HG03378 (cell line): ENCODE measurements around the gene ADGRF3.
"Not testable (repeated sequence)": the region's sequence is repeated elsewhere in the genome, so short reads cannot be mapped to it uniquely, and the experiment has no call there.

Experiments
- ATAC-seq: cut with Tn5 transposase; IDR thresholded peaks from one replicate; pipeline ENCODE4 v1.9.1; 2021; ENCODE audit warnings: mild to moderate bottlenecking, moderate library complexity; ENCODE audit not compliant: unreplicated experiment

ADGRF3 gene, protein sequence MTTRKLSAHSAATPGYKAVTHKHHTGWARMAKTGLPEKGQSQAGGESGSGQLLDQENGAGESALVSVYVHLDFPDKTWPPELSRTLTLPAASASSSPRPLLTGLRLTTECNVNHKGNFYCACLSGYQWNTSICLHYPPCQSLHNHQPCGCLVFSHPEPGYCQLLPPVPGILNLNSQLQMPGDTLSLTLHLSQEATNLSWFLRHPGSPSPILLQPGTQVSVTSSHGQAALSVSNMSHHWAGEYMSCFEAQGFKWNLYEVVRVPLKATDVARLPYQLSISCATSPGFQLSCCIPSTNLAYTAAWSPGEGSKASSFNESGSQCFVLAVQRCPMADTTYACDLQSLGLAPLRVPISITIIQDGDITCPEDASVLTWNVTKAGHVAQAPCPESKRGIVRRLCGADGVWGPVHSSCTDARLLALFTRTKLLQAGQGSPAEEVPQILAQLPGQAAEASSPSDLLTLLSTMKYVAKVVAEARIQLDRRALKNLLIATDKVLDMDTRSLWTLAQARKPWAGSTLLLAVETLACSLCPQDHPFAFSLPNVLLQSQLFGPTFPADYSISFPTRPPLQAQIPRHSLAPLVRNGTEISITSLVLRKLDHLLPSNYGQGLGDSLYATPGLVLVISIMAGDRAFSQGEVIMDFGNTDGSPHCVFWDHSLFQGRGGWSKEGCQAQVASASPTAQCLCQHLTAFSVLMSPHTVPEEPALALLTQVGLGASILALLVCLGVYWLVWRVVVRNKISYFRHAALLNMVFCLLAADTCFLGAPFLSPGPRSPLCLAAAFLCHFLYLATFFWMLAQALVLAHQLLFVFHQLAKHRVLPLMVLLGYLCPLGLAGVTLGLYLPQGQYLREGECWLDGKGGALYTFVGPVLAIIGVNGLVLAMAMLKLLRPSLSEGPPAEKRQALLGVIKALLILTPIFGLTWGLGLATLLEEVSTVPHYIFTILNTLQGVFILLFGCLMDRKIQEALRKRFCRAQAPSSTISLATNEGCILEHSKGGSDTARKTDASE

DNA sequence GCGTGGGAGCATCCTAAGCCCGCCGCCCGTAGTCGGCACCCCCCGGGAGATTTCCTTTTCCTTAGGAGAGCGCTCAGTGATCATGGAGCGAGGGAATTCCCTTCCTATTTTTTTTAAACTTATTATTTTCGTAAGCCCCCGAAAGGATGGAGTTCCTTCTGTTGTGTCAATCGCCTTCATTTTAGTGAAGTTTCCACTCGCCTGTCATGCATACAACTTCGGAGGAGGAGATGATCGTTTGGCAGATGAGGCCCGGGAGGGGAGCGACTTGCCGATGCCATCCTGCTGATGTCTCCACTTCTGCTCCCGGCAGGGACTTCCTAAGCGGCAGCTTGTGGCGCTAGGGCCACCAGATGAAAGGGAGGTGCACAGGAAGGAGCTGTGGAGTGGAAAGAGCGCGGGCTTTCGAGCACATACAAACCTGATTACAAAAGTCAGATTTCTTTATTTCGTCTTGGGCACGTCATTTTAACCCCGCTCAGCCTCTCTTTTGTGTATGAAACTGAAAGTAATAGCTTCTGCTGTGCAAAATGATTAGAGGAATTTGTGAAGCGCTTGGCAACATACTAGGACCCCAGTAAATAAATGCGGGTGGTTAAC, at the start of gene ADGRF3:
TSS of gene ADGRF3 (minus strand) at position 336 of the 600 bp plus-strand sequence. CDS start 555 bp downstream, outside the sequence.
- ATAC-seq: no peak

DNA sequence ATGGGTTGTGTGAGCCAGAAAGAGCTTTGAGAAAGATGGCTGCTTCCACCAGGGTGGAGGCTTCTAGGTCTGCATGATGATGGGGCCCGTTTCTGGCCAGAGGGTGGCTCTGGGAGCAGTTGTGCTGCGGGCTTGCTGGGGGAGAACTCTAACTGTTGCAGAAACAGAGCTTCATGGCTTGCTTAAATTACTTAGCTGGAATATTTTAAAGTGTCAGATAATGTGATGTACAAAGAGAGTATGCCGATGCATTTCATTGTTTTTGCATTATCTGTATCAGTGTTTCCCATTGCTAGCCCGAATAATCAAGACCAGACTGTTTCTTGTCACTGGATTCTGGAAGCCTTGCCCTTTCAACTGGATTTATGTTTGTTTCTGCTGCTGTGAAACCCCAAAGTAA, 48.8 kb upstream of the ADGRF3 start:
- ATAC-seq: no peak

DNA sequence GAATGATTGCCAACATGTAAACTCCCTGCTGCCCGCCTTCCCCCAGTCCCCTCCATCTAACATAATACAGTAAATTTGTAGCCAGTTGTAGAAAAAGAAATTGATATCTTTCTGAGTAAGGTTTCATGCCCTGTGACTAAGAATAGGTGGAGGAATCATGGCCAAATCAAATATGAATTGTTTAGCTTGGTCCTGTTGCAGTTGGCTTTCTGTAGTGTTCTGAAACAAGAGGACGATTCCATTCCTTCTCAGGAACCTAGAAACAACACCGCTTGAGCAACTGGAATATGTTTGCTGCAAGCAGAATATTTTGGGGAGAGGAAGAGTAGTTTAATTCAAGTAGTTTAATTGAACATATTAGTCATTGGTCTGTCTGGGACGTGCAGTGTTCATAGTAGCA, 48.1 kb upstream of the ADGRF3 start:
- no peak for ATAC-seq

DNA sequence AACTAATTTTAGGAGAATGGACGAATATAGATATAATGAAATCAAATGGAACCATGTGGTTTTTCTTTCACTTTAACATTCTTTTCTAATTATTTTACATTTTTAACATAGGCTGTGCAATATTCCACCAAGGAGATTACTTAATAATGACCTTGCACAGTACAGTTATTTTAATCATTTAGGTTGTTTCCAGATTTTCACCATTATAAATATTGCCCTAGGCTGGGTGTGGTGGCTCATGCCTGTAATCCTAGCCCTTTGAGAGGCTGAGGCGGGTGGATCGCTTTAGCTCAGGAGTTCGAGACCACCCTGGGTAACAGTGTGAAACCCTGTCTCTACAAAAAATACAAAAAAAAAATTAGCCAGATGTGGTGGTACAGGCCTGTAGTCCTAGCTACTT, 40.6 kb upstream of the ADGRF3 start:
- ATAC-seq: no peak

DNA sequence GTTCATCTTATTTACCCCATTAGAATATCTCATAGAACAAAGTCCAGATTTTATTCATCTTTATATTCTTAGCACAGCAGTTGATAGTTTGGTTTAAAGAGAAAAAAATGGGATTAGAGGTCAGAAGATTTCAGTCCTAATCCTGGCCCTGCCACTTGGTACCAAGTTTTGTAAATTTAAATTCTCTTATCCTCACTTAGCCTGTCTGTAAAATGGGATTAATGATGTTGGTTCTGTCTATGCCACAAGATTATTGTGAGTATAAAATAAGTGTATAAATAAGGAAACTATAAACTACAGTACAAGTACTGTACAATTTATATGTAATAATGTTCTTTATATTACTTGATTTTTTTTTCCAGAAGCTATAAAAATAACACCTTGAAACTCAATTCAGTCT, 38.0 kb upstream of the ADGRF3 start:
- no peak for ATAC-seq

DNA sequence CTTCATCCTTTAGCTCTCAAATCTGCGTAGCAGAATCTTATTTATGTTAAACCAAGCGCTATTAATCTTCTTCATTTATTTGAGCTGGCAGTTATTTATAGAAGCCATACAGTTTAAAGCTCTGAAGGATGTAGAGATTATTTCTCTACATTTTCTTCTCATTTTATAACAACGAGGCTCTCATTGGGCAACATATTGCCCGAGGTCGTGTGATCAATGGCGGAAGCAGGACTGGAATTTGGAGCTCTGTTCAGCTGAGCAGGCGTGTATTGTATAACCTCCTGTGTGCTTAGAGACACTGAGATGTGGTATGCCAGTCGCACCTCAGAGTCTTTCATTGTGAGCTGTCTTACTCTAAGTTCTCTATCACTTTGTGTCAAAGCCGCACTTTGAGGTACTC, 37.6 kb upstream of the ADGRF3 start:
- no peak for ATAC-seq

DNA sequence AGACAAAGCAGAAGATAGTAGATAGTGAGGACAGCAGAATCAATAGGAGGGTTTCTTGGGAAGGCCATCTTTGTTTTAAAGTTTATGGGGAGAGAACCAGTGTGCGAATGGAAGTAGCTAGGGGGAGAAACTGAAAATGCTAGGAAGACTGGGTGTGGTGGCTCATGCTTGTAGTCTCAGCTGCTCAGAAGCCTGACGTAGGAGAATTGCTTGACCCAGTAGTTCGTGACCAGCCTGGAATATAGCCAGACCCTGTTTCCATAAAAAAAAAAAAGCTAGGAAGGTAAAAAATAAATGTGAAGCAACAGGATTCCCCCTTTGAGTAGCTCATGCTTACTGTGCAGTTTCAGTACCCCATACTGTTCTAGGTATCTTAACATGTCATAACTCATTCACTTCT, 36.0 kb upstream of the ADGRF3 start:
- no peak for ATAC-seq

DNA sequence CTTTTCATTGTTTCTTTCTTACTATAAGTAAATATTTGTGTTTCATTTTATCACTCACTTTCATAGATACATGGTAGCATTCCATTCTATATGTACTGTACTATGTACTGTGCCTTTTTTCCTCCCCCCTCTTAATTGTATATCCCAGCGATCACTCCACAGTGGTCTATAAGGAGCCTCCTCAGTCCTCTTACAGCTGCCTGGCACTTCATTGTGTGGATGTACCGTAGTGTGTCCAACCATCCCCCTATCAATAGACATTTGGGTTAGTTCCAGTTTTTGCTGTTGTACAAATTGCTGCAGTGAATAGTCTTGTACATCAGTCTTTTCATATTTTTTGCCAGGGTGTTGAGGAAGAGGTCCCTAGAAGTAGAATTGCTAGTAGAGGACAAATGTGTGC, 33.7 kb upstream of the ADGRF3 start:
- ATAC-seq: no peak

DNA sequence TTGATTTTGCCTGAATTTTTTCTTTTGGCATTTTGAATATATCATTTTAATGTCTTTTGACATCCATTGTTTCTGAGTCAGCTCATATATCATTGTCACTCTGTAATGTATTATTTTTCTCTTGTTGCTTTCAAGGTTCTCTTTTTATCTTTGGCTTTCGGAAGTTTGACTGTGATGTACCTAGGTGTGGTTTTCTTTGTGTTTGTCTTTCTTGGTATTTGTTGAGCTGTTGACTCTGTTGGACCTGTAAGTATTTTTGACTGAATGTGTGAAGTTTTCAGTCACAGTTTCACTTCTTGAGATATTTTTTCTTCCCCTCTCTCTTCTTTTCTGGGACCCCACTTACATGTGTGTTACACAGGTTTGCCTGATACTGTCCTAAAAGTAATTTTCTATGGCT, 30.2 kb upstream of the ADGRF3 start:
- ATAC-seq: no peak

DNA sequence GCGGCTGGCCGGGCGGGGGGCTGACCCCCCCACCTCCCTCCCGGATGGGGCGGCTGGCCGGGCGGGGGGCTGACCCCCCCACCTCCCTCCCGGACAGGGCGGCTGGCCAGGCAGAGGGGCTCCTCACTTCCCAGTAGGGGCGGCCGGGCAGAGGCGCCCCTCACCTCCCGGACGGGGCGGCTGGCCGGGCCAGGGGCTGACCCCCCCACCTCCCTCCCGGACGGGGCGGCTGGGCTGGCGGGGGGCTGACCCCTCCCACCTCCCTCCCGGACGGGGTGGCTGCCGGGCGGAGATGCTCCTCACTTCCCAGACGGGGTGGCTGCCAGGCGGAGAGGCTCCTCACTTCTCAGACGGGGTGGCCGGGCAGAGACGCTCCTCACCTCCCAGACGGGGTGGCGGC, 24.3 kb upstream of the ADGRF3 start:
- not testable (repeated sequence) for ATAC-seq

DNA sequence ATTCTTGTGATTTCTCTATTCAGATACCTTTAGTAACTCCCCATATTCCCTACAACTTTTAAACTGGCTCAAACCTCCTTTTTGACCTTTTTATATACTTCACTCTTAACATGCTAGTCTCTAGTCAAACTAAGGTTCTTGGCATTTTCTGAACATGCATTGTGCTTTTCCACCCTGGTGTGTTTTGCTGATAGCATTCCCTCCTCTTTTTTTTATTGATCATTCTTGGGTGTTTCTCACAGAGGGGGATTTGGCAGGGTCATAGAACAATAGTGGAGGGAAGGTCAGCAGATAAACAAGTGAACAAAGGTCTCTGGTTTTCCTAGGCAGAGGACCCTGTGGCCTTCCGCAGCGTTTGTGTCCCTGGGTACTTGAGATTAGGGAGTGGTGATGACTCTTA, 23.1 kb upstream of the ADGRF3 start:
- not testable (repeated sequence) for ATAC-seq

DNA sequence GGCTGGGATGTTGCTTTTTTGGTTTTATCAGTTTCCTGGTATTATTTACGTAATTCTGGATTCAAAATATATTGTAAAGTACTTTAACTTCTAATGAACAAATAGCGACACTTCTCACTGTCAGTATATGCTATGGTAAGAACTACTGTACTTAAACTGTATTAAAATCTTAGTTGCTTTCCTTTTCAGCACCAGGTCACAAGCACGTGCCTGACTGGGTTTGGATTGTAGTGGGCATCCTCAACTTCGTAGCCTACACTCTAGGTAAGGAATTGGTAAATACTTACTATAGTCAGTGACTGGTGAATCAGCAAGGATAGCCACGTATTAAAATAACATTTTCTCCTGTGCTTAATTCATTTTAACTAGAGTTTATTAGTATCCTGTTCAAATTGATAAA, 20.4 kb upstream of the ADGRF3 start:
- ATAC-seq: no peak

DNA sequence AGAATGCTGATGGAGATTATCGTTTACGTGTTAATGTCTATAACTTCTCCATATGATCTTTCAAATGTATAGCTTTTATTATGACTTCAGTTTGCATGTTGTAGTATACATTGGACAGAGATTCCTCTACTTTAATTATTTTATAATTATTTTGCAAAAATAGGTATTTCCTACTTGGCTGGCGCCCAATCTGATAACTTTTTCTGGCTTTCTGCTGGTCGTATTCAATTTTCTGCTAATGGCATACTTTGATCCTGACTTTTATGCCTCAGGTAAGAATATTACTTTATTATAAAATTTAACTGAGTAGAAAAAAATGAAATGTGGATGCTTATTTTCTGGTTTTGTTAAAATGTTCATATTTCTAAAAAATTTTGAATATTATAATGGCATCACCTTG, 18.1 kb upstream of the ADGRF3 start:
- no peak for ATAC-seq

DNA sequence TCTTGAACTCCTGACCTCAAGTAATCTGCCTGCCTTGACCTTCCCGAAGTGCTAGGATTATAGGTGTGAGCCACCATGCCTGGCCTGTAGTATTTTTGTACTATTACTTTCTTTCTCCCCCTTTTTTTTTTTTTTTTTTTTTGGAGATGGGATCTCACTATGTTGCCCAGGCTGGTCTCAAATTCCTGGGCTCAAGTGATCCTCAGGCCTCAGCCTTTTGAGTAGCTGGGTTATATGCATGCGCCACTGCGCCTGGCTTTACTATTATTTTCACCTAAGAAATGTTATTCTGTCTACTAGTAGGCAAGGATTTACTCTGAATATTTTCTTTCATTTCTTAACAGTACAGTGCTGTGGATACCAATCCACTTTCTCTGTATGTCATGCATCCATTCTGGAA, 17.4 kb upstream of the ADGRF3 start:
- ATAC-seq: no peak

DNA sequence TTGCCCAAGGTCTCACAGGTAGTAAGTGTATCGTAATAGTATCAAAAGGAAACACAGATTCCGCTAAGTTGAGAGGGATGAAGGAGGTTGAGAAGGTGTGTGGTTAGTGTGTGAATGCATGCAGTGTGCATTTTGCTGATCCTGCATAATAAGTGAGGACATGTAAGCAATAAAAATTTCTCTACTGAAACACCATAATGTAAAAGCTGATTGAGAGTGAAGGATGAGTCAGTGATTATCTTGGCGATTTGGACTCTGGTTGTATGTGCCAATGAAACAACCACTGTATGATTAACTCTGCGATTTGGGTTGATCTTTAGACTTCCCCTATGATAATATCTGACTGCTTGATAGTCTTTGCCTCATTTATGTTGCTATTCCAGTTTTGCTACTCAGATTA, 16.7 kb upstream of the ADGRF3 start:
- no peak for ATAC-seq

DNA sequence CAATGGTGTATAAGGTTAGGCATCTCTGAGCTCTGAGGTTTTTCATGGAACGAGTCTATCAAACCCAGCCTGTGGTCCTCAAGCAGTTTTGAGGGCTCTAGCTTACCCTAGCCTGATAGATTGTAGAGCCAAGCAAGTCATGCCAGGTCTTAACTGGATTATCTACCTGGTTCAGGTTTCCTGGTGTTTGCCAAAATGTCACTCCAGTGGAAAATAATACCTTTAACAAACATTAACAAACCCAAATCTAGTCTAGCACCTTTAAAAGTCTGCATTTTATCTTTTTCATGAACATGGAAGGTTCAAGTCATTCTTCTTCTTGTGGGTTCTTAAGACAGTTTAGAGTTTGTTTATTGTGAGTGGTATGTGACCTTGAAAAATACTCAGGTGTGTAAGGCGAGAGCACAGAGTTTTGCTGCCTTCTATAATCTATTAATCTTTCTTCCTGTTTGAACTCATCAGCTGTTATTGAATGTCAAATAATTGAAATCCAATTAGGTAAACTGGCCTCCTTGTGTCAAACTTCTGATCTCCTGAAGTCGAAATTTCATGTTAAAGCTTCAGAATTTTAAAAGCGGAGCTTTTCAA, 13.4 kb upstream of the ADGRF3 start:
- no peak for ATAC-seq

DNA sequence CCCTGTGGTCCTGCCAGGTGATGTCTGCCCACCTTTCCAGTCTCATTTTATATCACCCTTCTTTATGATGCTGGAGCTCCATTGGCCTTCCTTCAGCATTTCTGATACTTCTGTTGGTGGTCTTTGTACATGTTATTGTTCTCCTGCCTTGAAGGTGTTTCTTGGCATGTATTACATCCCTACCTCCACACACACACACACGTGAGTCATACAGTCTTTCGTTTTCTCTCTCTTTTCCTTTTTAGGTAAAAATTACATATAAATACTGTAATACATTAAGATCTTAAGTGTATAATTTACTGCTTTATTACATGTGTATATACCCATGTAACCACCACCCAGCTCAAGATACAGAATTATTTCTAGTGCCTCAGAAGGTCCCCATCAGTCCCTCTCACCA, 10.2 kb upstream of the ADGRF3 start:
- no peak for ATAC-seq

DNA sequence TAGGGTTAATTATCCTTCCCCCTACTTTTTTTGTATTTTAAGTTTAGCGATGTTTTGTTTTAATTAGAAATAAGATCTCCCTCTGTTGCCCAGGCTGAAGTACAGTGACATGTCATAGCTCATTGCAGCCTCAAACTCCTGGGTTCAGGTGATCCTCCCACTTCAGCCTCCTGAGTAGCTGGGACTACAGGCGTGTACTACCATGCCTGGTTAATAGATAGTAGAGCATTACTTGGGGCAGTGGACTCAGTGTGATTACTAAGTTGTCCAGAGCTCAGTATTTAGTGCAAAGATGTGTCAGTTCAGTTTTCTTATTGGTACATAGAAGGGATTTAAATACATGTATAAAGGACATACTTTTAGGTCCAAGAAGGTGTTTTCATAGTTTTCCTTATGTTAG, 9.5 kb upstream of the ADGRF3 start:
- ATAC-seq: no peak

DNA sequence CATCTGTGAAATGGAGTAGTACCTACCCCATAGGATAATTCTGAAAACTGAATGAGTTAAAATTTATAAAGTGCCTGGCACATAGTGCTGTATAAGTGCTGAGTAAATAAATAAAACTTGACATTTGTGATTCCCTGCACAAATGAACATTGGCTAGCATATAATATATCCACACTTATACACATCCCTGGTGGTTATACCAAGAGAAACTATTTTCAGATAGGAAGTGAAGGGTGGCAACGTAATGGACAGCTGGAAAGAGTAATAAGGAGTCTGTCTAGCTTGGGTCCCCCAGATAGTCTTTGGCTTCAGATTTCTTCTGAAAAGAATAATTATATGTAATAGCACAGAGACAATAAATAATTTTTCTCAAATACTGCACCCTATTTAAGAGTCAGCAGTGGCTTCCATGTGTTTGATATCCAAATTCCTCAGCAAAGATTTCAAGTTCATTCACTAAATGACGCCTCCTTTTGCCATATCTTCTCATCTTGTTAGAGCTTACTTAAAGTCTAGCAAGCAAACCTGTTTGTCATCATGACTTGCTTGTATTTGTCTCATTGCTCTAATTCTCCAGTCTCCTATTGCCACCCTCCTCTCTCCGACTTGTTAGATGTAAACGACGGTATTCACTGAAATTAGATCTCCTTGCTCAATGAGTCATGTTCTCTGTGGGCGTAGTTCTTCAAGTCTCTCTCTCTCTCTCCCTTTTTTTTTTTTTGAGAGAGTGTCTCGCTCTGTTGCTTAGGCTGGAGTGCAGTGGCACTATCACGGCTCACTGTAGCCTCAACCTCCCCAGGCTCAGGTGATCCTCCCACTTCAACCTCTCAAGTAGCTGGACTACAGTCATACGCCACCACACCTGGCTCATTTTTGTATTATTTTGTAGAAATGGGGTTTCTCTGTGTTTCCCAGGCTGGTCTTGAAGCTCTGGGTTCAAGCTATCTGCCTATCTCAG, 8.7 kb upstream of the ADGRF3 start:
- no peak for ATAC-seq

DNA sequence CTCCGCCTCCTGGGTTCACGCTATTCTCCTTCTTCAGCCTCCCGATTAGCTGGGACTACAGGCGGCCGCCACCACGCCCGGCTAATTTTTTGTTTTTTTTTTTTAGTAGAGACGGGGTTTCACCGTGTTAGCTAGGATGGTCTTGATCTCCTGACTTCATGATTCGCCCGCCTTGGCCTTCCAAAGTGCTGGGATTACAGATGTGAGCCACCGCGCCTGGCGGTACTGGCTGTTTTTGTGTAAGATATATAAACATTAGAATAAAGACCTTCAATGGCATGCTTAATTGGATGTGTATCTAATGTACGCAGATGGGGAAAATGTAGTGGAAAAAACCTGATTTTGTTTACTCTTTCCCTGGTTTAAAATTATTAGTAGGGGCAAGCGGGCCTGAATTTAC, 7.9 kb upstream of the ADGRF3 start:
- not testable (repeated sequence) for ATAC-seq
